Hematopoietic multipotent progenitor cell treated with erythropoietin and hydrocortisone succinate and interleukin-3 and kit ligand, for 8 days (in vitro differentiated cells): Measurements from ENCODE around the gene STARD9.
"Not testable (repeated sequence)": the region's sequence is repeated elsewhere in the genome, so short reads cannot be mapped to it uniquely, and the experiment has no call there.

Source experiments
- DNase-seq: peaks from one replicate; pipeline ENCODE4 v3.0.0-alpha.2; 2015

STARD9 gene

GRCh38 chr15:42591238-42591934 is 16.0 kb downstream of the STARD9 start:
- DNase-seq, result peak; percentile 51

GRCh38 chr15:42592716-42593115 is 17.3 kb downstream of the STARD9 start:
- no peak for DNase-seq

DNA sequence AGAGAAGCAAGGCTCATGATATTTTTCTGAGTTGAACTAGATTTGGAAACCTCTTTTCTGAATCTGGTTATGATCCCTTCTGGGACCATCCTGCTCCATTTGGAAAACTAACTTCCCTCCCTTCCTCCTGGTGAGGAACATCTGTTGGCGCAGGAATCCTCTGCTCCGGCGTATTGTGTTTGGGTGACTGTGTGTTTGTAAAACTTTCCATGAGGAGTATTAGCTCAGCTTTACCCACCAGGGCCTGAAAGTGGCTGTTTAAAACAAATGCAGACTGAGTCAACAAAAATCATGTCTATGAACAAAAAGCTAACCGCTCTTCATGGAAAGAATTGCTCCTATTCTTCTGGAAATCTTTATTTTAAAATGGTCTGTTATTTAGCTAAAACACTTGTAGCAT is 17.7 kb downstream of the STARD9 start:
- no peak for DNase-seq

DNA sequence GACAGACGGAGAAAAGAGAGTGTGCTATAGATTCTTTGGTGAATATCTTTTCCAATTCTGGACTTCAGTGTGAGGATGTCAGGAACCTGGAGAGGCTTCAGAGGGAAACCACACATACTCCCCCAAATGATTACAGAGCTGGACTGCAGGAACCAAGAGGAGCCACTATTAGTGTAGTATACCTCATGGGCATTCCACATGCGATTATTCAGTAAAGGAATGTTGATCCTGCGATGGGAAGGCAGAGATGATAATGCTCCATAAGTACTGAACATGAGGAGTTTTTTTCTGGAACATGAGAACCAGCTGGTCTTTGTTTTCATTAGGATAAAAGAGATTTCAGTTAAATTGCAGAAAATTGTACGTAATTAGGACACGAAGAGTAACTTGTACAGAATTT is 18.7 kb downstream of the STARD9 start:
- DNase-seq, result no peak

- no peak for DNase-seq
Observed at GRCh38 chr15:42595626-42596240, 20.3 kb downstream of the STARD9 start.

DNA sequence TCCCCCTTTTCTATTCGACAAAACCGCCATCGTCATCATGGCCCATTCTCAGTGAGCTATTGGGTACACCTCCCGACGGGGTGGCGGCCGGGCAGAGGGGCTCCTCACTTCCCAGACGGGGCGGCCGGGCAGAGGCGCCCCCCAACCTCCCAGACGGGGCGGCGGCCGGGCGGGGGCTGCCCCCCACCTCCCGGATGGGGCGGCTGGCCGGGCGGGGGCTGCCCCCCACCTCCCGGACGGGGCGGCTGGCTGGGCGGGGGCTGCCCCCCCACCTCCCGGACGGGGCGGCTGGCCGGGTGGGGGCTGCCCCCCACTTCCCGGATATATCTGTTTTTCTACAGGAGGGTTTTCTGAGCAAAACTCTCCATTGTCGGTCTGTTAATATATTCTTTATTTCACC is 25.9 kb downstream of the STARD9 start:
- DNase-seq, result not testable (repeated sequence)

DNA sequence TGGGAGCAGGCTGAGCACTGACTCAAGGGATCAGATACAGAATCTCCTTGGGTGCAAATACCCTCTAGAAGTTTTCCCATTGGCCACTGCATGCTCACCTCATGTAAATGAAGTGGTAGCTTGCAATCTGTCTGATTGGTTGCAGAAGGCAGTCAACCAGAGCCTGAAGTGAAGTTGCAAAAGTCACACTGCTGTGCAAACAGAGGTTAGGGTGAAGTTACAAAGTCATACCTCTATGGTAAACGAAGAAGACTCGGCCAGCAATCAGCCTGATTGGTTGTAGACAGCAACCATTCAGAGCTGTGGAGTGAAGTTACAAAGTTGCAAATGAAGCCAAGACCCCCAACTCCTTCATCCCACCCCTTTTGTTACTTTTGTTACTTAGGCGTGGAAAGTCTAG is 27.1 kb downstream of the STARD9 start:
- no peak for DNase-seq

DNA sequence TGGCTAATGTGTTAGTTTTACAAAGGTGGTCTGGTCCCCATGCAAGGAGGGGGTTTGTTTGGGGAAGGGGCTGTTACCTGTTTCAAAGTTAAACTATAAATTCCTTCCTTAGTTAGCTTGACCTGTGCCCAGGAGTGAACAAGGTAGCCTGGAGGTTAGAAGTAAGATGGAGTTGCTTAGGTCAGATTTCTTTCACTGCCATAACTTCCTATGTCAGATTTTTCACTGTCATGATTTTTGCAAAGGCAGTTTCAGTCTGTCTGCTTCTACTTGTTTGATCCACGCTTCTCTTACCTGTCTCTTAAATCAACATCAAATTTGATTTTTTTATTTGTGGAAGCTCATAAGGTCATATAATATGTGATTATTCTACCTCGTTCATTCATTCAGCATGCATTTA is 28.6 kb downstream of the STARD9 start:
- DNase-seq, result no peak

- DNase-seq, result no peak
Observed at GRCh38 chr15:42604894-42605744, 29.7 kb downstream of the STARD9 start.

DNA sequence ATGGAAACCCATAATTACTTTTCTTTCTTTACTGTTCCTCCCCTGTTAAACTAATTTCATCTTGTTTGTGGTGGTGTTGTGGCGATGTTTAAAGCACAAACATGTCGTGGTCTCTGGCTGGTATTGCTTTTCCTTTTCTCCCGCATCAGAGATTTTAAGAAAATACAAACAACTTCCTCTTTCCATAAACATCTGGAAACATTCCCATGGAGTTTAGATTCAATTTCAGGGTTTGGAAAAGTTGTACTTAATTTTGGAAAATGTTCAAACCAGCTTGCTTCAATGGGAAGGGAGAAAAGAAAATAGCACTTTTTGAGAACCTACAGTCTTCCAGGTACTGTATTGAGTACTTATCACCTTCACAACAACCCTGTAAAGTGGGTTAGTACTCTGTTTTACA is 30.4 kb downstream of the STARD9 start:
- no peak for DNase-seq

GRCh38 chr15:42608110-42608531 is 32.7 kb downstream of the STARD9 start:
- DNase-seq, result peak; percentile 91

- DNase-seq, result no peak
Observed at GRCh38 chr15:42608752-42609488, 33.5 kb downstream of the STARD9 start.

GRCh38 chr15:42611532-42611931 is 36.1 kb downstream of the STARD9 start:
- peak; percentile 16 for DNase-seq

- DNase-seq, result peak; percentile 25
Observed at GRCh38 chr15:42612367-42612912, 37.0 kb downstream of the STARD9 start.

- no peak for DNase-seq
Observed at GRCh38 chr15:42616107-42616506, 40.7 kb downstream of the STARD9 start.

- no peak for DNase-seq
Observed at GRCh38 chr15:42619656-42620371, 44.4 kb downstream of the STARD9 start.

DNA sequence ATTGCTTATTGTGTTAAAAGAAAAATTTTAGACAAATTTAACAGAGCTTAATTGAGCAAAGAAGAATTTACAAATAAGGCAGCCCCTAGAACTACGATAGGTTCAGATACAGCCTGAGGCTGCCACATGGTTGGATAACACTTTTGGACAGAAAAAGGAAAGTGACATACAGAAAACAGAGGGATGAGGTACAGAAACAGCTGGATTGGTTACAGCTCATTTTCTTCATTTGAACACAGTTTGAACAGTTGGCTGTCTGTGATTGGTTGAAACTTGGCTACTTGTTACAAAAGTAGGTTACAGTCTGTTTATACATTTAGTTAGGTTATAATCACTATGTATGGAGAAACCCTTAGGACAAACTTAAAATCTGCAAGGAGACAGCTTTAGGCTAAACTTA is 46.0 kb downstream of the STARD9 start:
- DNase-seq, result no peak

- no peak for DNase-seq
Observed at GRCh38 chr15:42621996-42622925, 46.9 kb downstream of the STARD9 start.

DNA sequence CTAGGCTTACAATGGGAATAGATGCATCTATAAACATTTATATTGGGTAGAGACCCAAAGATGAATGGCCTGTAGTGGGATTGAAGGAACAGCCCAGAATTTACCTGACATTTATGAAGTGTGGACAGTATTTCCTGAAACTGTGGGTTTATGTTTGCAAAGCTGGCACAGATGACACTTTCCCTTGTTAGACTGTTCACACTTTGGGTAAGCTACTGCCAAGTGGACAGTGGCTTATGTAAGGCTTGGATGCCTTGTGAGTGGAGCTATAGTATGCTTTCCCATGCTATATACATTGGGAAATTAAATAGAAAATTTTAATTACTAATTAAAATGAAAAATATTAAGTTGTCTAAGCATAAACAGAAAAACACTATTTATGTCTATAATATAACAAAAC is 48.5 kb downstream of the STARD9 start:
- no peak for DNase-seq

GRCh38 chr15:42627485-42627884 is 52.1 kb downstream of the STARD9 start:
- DNase-seq, result no peak

DNA sequence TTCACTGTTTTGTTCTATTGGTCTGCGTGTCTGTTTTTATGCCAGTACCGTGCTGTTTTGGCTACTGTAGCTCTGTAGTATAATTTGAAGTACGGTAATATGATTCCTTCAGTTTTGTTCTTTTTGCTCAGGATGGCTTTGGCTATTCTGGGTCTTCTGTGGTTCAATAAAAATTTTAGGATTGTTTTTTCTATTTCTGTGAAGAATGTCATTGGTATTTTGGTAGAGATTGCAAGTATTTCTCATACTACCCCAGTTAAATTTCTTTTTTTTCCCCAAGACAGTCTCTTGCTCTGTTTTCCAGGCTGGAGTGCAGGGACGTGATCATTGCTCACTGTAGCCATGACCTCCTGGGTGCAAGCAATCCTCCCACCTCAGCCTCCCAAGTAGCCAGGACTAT is 53.4 kb downstream of the STARD9 start:
- DNase-seq, result no peak
